Bronchial smooth muscle cell (primary cell): ENCODE measurements around the gene ROPN1. TPM values are rescaled to one million over a fixed set of nuclear protein-coding genes. Genes with fewer than 3 reads are reported as not detected.

Source experiments
- total RNA-seq: library from RNA; depleted of rRNA; stranded (reverse); fragments of >200 nt; gene quantifications from 2 replicates; pipeline ENCODE4 v1.2.1, GENCODE V29; 2014

The ROPN1 gene
- not detected in 2 replicates for total RNA-seq

GRCh38 chr3:123991730-123992588 is at the start of gene ROPN1:
Gene ROPN1, minus strand, starts transcription at chr3:123992124. Its CDS starts 11,643 bp downstream, at chr3:123980481.

GRCh38 chr3:124033360-124034015 is 41.6 kb upstream of the ROPN1 start, which contains the start of gene KALRN:
Gene KALRN, plus strand, starts transcription at chr3:124033369.

GRCh38 chr3:123960781-123961507 is 31.0 kb downstream of the ROPN1 start, which contains the start of gene CCDC14:
Gene CCDC14, minus strand, starts transcription at chr3:123961229. Its CDS starts 56 bp downstream, at chr3:123961173.

Other genes with a start within 250 kb of the ROPN1 start
- gene MYLK, start 107.8 kb downstream of the ROPN1 start, total RNA-seq: 443 and 524 TPM in 2 replicates
- gene CCDC14, start 30.9 kb downstream of the ROPN1 start, total RNA-seq: 22.1 and 32.8 TPM in 2 replicates
- 2.0 and 3.3 TPM in 2 replicates for gene KALRN, start 41.2 kb upstream of the ROPN1 start, total RNA-seq